ENCODE measurements around the gene COX4I2.

The COX4I2 gene

DNA sequence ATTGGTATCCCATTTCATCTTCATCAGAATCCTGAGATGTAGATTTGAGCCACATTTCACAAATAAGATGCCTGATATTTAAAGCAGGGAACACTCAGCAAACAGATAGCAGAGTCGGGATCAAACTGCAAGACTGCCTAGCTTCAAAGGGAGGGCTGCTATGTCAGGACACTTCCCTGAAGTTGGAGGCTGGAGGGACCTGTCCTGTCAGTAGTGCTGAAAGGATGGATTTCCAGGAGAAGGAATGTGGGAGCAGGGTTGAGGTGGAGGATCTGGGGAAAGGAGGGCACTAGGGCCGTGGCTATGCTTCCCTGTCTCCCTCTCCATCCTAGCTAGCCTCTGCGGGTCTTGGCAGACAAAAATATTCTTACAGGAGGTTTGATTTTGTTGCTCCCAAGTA, 32.2 kb downstream of the COX4I2 start:
- no peak for DNase-seq (ENCODE audit: low read depth)
- no peak for TF ChIP-seq MAX (IDR thresholded peaks at IDR 0.05; ENCODE audit: low read depth, low read length)
- TF ChIP-seq CTCF (IDR thresholded peaks at IDR 0.05; ENCODE audit: low read depth, low read length) = no peak
- TF ChIP-seq POLR2A (IDR thresholded peaks at IDR 0.05; ENCODE audit: extremely low read depth, insufficient read length) = no peak
- no peak for TF ChIP-seq MYC (IDR thresholded peaks at IDR 0.05; ENCODE audit: low read depth, low read length)
- no peak overlapping the region for H3K4me3 ChIP-seq (ENCODE audit: low read depth, low read length)

DNA sequence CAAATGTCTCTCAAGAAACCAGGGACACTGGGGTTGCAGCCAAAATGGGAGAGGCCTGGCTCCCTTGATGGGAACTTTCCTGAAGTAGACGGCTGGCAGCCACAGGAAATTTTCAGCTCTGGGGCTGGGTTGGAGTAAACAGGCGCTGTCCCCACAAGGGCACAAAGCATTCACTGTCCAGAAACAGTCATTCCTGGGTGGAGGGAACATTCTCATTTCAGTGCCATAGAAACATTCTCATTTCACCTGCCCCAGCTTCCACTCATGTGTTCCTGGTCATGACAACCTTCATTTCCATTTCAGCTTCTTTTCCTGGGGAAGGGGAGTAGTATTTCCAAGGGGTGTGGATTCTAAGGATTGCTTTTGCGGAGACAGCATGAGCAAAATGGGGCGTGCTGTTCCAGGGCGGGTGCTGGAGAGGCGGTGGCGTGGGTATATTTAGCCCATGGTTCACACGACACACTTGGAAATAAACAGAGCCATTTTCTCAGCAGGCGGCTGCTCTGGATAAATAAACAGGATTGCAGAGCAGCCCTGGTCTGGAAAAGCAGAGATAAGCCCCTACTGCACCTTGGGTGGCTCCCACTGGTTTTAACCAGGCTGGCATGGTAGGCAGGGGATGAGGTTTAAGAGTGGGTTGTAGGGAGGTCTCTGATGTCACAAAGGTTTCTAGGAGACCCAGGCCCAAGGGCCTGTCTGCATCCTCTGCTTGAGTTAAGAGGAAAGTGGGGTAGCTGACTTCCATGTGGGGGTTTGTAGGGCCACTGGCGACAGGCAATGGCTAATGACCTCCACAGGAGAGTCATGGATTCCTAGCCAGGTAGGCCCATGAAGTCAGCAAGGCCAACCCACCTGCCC, 32.9 kb downstream of the COX4I2 start:
- no peak for DNase-seq (ENCODE audit: low read depth)
- no peak overlapping the region for H3K4me3 ChIP-seq (ENCODE audit: low read depth, low read length)
- TF ChIP-seq MAX (IDR thresholded peaks at IDR 0.05; ENCODE audit: low read depth, low read length) = no peak
- no peak for TF ChIP-seq POLR2A (IDR thresholded peaks at IDR 0.05; ENCODE audit: extremely low read depth, insufficient read length)
- no peak for TF ChIP-seq MYC (IDR thresholded peaks at IDR 0.05; ENCODE audit: low read depth, low read length)
- TF ChIP-seq CTCF (IDR thresholded peaks at IDR 0.05; ENCODE audit: low read depth, low read length) = no peak

GRCh38 chr20:31671324-31671723, 33.6 kb downstream of the COX4I2 start:
- no peak for DNase-seq (ENCODE audit: low read depth)
- no peak overlapping the region for H3K4me3 ChIP-seq (ENCODE audit: low read depth, low read length)
- TF ChIP-seq MYC (IDR thresholded peaks at IDR 0.05; ENCODE audit: low read depth, low read length) = no peak
- no peak for TF ChIP-seq MAX (IDR thresholded peaks at IDR 0.05; ENCODE audit: low read depth, low read length)
- TF ChIP-seq POLR2A (IDR thresholded peaks at IDR 0.05; ENCODE audit: extremely low read depth, insufficient read length) = no peak
- no peak for TF ChIP-seq CTCF (IDR thresholded peaks at IDR 0.05; ENCODE audit: low read depth, low read length)

DNA sequence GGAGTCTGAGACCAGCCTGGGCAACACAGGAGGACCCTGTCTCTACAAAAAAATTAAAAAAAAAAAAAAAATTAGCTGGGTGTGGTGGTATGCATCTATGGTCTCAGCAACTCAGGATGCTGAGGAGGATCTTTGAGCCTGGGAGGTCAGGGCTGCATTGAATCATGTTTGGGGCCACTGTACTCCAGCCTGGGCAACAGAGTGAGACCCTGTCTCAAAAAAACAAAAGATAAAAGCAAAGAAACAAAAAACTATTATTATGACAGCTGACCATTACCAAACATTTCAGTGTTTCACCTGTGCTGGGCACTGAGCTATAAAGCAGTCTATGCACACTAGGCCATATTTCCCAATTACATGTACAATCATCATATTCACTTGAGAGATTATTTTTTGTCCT, 35.7 kb downstream of the COX4I2 start:
- no peak for TF ChIP-seq POLR2A (IDR thresholded peaks at IDR 0.05; ENCODE audit: extremely low read depth, insufficient read length)
- no peak for TF ChIP-seq MAX (IDR thresholded peaks at IDR 0.05; ENCODE audit: low read depth, low read length)
- TF ChIP-seq MYC (IDR thresholded peaks at IDR 0.05; ENCODE audit: low read depth, low read length) = no peak
- no peak for TF ChIP-seq CTCF (IDR thresholded peaks at IDR 0.05; ENCODE audit: low read depth, low read length)
- no peak for DNase-seq (ENCODE audit: low read depth)
- H3K4me3 ChIP-seq (ENCODE audit: low read depth, low read length) = no peak overlapping the region

GRCh38 chr20:31673943-31674463, 36.3 kb downstream of the COX4I2 start:
- peak overlapping the region; percentile 60 for H3K4me3 ChIP-seq (ENCODE audit: low read depth, low read length)
- DNase-seq (ENCODE audit: low read depth) = no peak
- TF ChIP-seq MAX (IDR thresholded peaks at IDR 0.05; ENCODE audit: low read depth, low read length) = no peak
- TF ChIP-seq MYC (IDR thresholded peaks at IDR 0.05; ENCODE audit: low read depth, low read length) = no peak
- no peak for TF ChIP-seq CTCF (IDR thresholded peaks at IDR 0.05; ENCODE audit: low read depth, low read length)
- no peak for TF ChIP-seq POLR2A (IDR thresholded peaks at IDR 0.05; ENCODE audit: extremely low read depth, insufficient read length)

Data from NB4 (cell line).